HepG2 (cell line): ENCODE data around the gene SH3BP2.

Source experiments
- ATF4 ChIP-seq, 2 experiments: fragments of 450-650 bp in 1 of 2; sonication (generic) in 1 of 2; formaldehyde crosslinking; IDR thresholded peaks; 2 replicates each; pipeline versions ENCODE4 v1.5.0 to v1.8.0; 2020 to 2022; ENCODE audit warnings: mild to moderate bottlenecking in 1 of 2, missing genetic modification reagents in 1 of 2
- BCLAF1 ChIP-seq: fragments of 450-650 bp; IDR thresholded peaks from 2 replicates; pipeline ENCODE4 v1.6.1; 2017; ENCODE audit warnings: mild to moderate bottlenecking
- CBFB ChIP-seq: sonication (generic); formaldehyde crosslinking; IDR thresholded peaks from 2 replicates; pipeline ENCODE4 v1.4.0; 2020; ENCODE audit warnings: missing genetic modification reagents
- PBX2 ChIP-seq: IDR thresholded peaks from 2 replicates; pipeline ENCODE4 v1.6.1; 2016; ENCODE audit warnings: control low read depth
- POLR2A ChIP-seq, 2 experiments: IDR thresholded peaks; 2 replicates each; pipeline ENCODE4 v1.6.1; 2011; ENCODE audit warnings: low read depth in 2 of 2, low read length in 2 of 2, mild to moderate bottlenecking in 1 of 2, moderate library complexity in 1 of 2; ENCODE audit not compliant: insufficient read depth in 1 of 2
- ZNF460 ChIP-seq: sonication (generic); formaldehyde crosslinking; IDR thresholded peaks from 2 replicates; pipeline ENCODE4 v1.5.1; 2020; ENCODE audit warnings: missing genetic modification reagents, mild to moderate bottlenecking, borderline replicate concordance
- ZNF562 ChIP-seq: sonication (generic); formaldehyde crosslinking; IDR thresholded peaks from 2 replicates; pipeline ENCODE4 v1.8.0; 2022; ENCODE audit warnings: missing genetic modification reagents, borderline replicate concordance

- no peak for TF ChIP-seq CBFB (CRISPR knock-in tag)
- no peak for TF ChIP-seq ZNF460 (CRISPR knock-in tag)
- TF ChIP-seq PBX2 (CRISPR knock-in tag) = no peak
- no peak for TF ChIP-seq POLR2A (IDR thresholded peaks at IDR 0.05; ENCODE audit: insufficient read depth in 1 of 2, low read depth in 2 of 2, low read length in 2 of 2)
- no peak for TF ChIP-seq ZNF562
- TF ChIP-seq BCLAF1 = no peak
- TF ChIP-seq ATF4 (CRISPR knock-in tag; IDR thresholded peaks at IDR 0.05) = no peak
Measured at GRCh38 chr4:2861631-2862436, 68.9 kb downstream of the SH3BP2 start.
